Measurements from ENCODE around the gene NDUFB7. TPM values are rescaled to one million over a fixed set of nuclear protein-coding genes. Genes with fewer than 3 reads are reported as not detected.

NDUFB7 gene
- polyA plus RNA-seq, 1 of the 3 experiments (the other 2 are of a cell fraction), result 465 TPM

- TF ChIP-seq NRF1 (IDR thresholded peaks at IDR 0.05; ENCODE audit: low read depth, low read length) (no peak), TAF1 (IDR thresholded peaks at IDR 0.05; ENCODE audit: borderline replicate concordance, low read depth, low read length) (no peak), YY1 (IDR thresholded peaks at IDR 0.05; ENCODE audit: low read depth) (no peak), MXI1 (IDR thresholded peaks at IDR 0.05; ENCODE audit: low read depth, low read length) (no peak), RAD21 (IDR thresholded peaks at IDR 0.05; ENCODE audit: low read length) (no peak), SMC3 (IDR thresholded peaks at IDR 0.05; ENCODE audit: low read depth, low read length) (no peak), RCOR1 (IDR thresholded peaks at IDR 0.05; ENCODE audit: low read length) (no peak), TCF12 (IDR thresholded peaks at IDR 0.05) (no peak), GABPA (IDR thresholded peaks at IDR 0.05; ENCODE audit: low read depth) (no peak), POLR2AphosphoS5 (IDR thresholded peaks at IDR 0.05; ENCODE audit: low read depth, low read length) (no peak), MEF2A (IDR thresholded peaks at IDR 0.05; ENCODE audit: borderline replicate concordance, low read depth) (no peak), USF2 (IDR thresholded peaks at IDR 0.05; ENCODE audit: borderline replicate concordance, low read depth, low read length) (no peak)
- Histone ChIP-seq H3K9ac (no peak overlapping the region), H3K27ac (ENCODE audit: low read depth in 2 of 2, low read length in 1 of 2) (no peak overlapping the region), H3K9me3 (no peaks in the 10 kb centered on the region), H3K79me2 (ENCODE audit: insufficient read depth) (peaks cover 11% of the 10 kb centered on the region), H3F3A (replicated peaks; ENCODE audit: insufficient read depth) (peaks cover 28% of the 10 kb centered on the region), H3K4me3 (ENCODE audit: low read depth in 2 of 2, low read length in 1 of 2) (no peak overlapping the region), H3K36me3 (replicated peaks in 1 of 2; ENCODE audit: control insufficient read depth in 1 of 2, insufficient read depth in 2 of 2, low read length in 1 of 2) (no peaks in the 10 kb centered on the region), H2AFZ (ENCODE audit: low read depth) (no peak overlapping the region), H3K27me3 (ENCODE audit: insufficient read depth) (no peaks in the 10 kb centered on the region), H4K20me1 (ENCODE audit: insufficient read depth) (no peaks in the 10 kb centered on the region), H3K4me2 (no peak overlapping the region), H3K4me1 (ENCODE audit: control insufficient read depth in 1 of 2, insufficient read depth in 2 of 2, low read depth in 1 of 2, low read length in 1 of 2) (peaks cover 4 to 19% of the 10 kb centered on the region in 2 experiments; a peak in 3 of 4 replicates), H3K9me2 (no peaks in the 10 kb centered on the region)
- POLR2A ChIA-PET, result no interaction called here
- 82% methylated on average over 6 of the region's 6 CpGs for WGBS (ENCODE audit: low lambda C conversion rate)
- no peak for DNase-seq
- CTCF ChIA-PET, result interaction anchor here (0.8 to 1.5 kb wide), 4 partner anchors 8 to 31 kb away, joined by 3 to 4 read pairs (median 3); no protein-coding TSS in a partner anchor
Measured at GRCh38 chr19:14525729-14526128, 46.1 kb downstream of the NDUFB7 start.

GRCh38 chr19:14520543-14520942 lies 51.3 kb downstream of the NDUFB7 start:
- Histone ChIP-seq H3K4me3 (ENCODE audit: low read depth in 2 of 2, low read length in 1 of 2) (no peak overlapping the region), H3K9me3 (no peaks in the 10 kb centered on the region), H3K9ac (peak overlapping the region; percentile 52), H3K4me2 (peak overlapping the region; percentile 50), H3K79me2 (ENCODE audit: insufficient read depth) (peaks cover 26% of the 10 kb centered on the region), H3K9me2 (no peaks in the 10 kb centered on the region), H3K27ac (ENCODE audit: low read depth in 2 of 2, low read length in 1 of 2) (peak overlapping the region in 1 of 2 experiments; percentile 95; a peak in 2 of 4 replicates), H4K20me1 (ENCODE audit: insufficient read depth) (peaks cover 21% of the 10 kb centered on the region), H3K36me3 (replicated peaks in 1 of 2; ENCODE audit: control insufficient read depth in 1 of 2, insufficient read depth in 2 of 2, low read length in 1 of 2) (peaks cover 8 to 11% of the 10 kb centered on the region in 2 experiments), H3K4me1 (ENCODE audit: control insufficient read depth in 1 of 2, insufficient read depth in 2 of 2, low read depth in 1 of 2, low read length in 1 of 2) (peaks cover 19 to 36% of the 10 kb centered on the region in 2 experiments; a peak in 3 of 4 replicates), H3K27me3 (ENCODE audit: insufficient read depth) (no peaks in the 10 kb centered on the region), H2AFZ (ENCODE audit: low read depth) (no peak overlapping the region), H3F3A (replicated peaks; ENCODE audit: insufficient read depth) (peaks cover 30% of the 10 kb centered on the region)
- no peak for TF ChIP-seq GATA2 (CRISPR knock-in tag; IDR thresholded peaks at IDR 0.05)
- TF ChIP-seq USF1 (IDR thresholded peaks at IDR 0.05; ENCODE audit: borderline replicate concordance, low read depth), result no peak
- TF ChIP-seq REST (IDR thresholded peaks at IDR 0.05; ENCODE audit: low read depth, low read length), result no peak
- TF ChIP-seq EP300 (IDR thresholded peaks at IDR 0.05; ENCODE audit: borderline replicate concordance in 1 of 2, low read depth in 1 of 2, low read length in 1 of 2), result no peak
- 80% methylated on average over 4 of the region's 4 CpGs for WGBS (ENCODE audit: low lambda C conversion rate)
- ChIA-PET CTCF (no interaction called here), POLR2A (interaction anchor here (0.7 kb wide), 1 partner anchor 55 kb away, joined by 3 read pairs; no protein-coding TSS in a partner anchor)
- DNase-seq, result no peak
